ENCODE measurements around the gene NRXN3.
"Not testable (repeated sequence)": the region's sequence is repeated elsewhere in the genome, so short reads cannot be mapped to it uniquely, and the experiment has no call there.

NRXN3 gene

GRCh38 chr14:78417532-78417931, 247.4 kb downstream of the NRXN3 start:
- no peak for DNase-seq

GRCh38 chr14:78424311-78424710, 254.1 kb downstream of the NRXN3 start:
- no peak for DNase-seq

- DNase-seq: no peak
Observed at GRCh38 chr14:78425330-78425729, 255.2 kb downstream of the NRXN3 start.

- DNase-seq: no peak
Observed at GRCh38 chr14:78425782-78426181, 255.6 kb downstream of the NRXN3 start.

- no peak for DNase-seq
Observed at GRCh38 chr14:78432046-78432445, 261.9 kb downstream of the NRXN3 start.

- DNase-seq: not testable (repeated sequence)
Observed at GRCh38 chr14:78437448-78437847, 267.3 kb downstream of the NRXN3 start.

GRCh38 chr14:78440356-78440894, 270.3 kb downstream of the NRXN3 start:
- DNase-seq: no peak

GRCh38 chr14:78443834-78444233, 273.7 kb downstream of the NRXN3 start:
- no peak for DNase-seq

GRCh38 chr14:78445275-78445674, 275.1 kb downstream of the NRXN3 start:
- no peak for DNase-seq

GRCh38 chr14:78446807-78447206, 276.6 kb downstream of the NRXN3 start:
- no peak for DNase-seq

GRCh38 chr14:78448164-78449094, 278.3 kb downstream of the NRXN3 start:
- peak in 1 of 2 donors; percentile 11 for DNase-seq

- DNase-seq: no peak
Observed at GRCh38 chr14:78450669-78451318, 280.6 kb downstream of the NRXN3 start.

- DNase-seq: no peak
Observed at GRCh38 chr14:78451319-78451695, 281.1 kb downstream of the NRXN3 start.

GRCh38 chr14:78455896-78456435, 285.8 kb downstream of the NRXN3 start:
- DNase-seq: no peak

- no peak for DNase-seq
Observed at GRCh38 chr14:78469947-78470346, 299.8 kb downstream of the NRXN3 start.

GRCh38 chr14:78479127-78479780, 309.1 kb downstream of the NRXN3 start:
- DNase-seq: no peak

- no peak for DNase-seq
Observed at GRCh38 chr14:78484028-78484427, 313.9 kb downstream of the NRXN3 start.

- no peak for DNase-seq
Observed at GRCh38 chr14:78486081-78486480, 315.9 kb downstream of the NRXN3 start.

GRCh38 chr14:78486621-78487020, 316.4 kb downstream of the NRXN3 start:
- no peak for DNase-seq

GRCh38 chr14:78487573-78487972, 317.4 kb downstream of the NRXN3 start:
- not testable (repeated sequence) for DNase-seq

GRCh38 chr14:78488938-78489337, 318.8 kb downstream of the NRXN3 start:
- DNase-seq: no peak

- DNase-seq: no peak
Observed at GRCh38 chr14:78491048-78491447, 320.9 kb downstream of the NRXN3 start.

- DNase-seq: no peak
Observed at GRCh38 chr14:78498062-78498595, 328.0 kb downstream of the NRXN3 start.
